ENCODE results near the gene FSTL4. TPM values are rescaled to one million over a fixed set of nuclear protein-coding genes. Genes with fewer than 3 reads are reported as not detected.

Gene FSTL4
- total and polyA plus RNA-seq, 2 experiments from 2014 or later: 1.4 to 2.8 TPM

DNA sequence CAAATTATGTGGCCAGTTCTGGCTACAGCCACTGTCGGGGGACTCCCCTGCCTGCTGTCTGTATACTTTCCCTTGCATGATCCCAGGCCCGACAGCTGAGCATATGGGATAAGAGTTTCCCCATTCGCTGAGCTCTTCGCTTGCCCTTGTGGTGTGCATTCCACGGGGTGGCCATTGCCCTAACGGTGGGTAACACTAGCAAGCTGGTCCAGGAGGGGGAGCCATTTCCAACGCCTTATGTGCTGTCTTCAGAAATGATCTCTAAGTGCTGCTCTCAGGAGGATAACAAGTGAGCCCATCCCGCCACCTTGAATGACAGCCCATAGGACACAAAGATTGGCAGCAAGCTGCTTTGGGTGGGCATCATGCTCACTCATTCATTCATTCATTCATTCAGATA is 190.9 kb downstream of the FSTL4 start:
- no peak overlapping the region for H2AFZ ChIP-seq
- peak; percentile 92 for DNase-seq (ENCODE audit: low spot score)
- Mint-ChIP-seq H3K9me3 (no peaks in the 10 kb centered on the region; the same call in 2 of the 3 replicates), H3K36me3 (ENCODE audit: low read depth) (no peaks in the 10 kb centered on the region), H3K4me3 (no peak overlapping the region), H3K4me1 (peaks cover 28% of the 10 kb centered on the region), H3K27ac (no peak overlapping the region), H3K27me3 (ENCODE audit: insufficient read depth, low read depth, poor library complexity) (peaks cover 18% of the 10 kb centered on the region)
- no peak overlapping the region for H3K4me3 ChIP-seq
- H3F3A ChIP-seq (replicated peaks; ENCODE audit: low read depth): no peaks in the 10 kb centered on the region
- H4K20me1 ChIP-seq (replicated peaks; ENCODE audit: insufficient read depth): no peaks in the 10 kb centered on the region
- H3K4me2 ChIP-seq: no peak overlapping the region
- peak; percentile 79 for ATAC-seq
- TF ChIP-seq, protein P1, sequence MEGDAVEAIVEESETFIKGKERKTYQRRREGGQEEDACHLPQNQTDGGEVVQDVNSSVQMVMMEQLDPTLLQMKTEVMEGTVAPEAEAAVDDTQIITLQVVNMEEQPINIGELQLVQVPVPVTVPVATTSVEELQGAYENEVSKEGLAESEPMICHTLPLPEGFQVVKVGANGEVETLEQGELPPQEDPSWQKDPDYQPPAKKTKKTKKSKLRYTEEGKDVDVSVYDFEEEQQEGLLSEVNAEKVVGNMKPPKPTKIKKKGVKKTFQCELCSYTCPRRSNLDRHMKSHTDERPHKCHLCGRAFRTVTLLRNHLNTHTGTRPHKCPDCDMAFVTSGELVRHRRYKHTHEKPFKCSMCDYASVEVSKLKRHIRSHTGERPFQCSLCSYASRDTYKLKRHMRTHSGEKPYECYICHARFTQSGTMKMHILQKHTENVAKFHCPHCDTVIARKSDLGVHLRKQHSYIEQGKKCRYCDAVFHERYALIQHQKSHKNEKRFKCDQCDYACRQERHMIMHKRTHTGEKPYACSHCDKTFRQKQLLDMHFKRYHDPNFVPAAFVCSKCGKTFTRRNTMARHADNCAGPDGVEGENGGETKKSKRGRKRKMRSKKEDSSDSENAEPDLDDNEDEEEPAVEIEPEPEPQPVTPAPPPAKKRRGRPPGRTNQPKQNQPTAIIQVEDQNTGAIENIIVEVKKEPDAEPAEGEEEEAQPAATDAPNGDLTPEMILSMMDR (conservative IDR thresholded peaks at IDR 0.05; ENCODE audit: low read depth in 2 of 2): peak; percentile 83 to 92
- no peak for TF ChIP-seq CREB1 (CRISPR knock-in tag; IDR thresholded peaks at IDR 0.05; ENCODE audit: low read depth)
- H3K79me2 ChIP-seq (replicated peaks; ENCODE audit: insufficient read depth): no peaks in the 10 kb centered on the region
- H3K36me3 ChIP-seq (ENCODE audit: insufficient read depth): no peaks in the 10 kb centered on the region
- peaks cover 13% of the 10 kb centered on the region for H3K27me3 ChIP-seq (ENCODE audit: insufficient read depth)
- 0 out of 2 replicates have a peak, but pooled peaks cover 4% of the 10 kb centered on the region for H3K9me2 ChIP-seq (ENCODE audit: insufficient read depth)
- no peak overlapping the region for H3K27ac ChIP-seq (ENCODE audit: low read depth)
- peaks cover 12% of the 10 kb centered on the region for H3K4me1 ChIP-seq (ENCODE audit: insufficient read depth)

GRCh38 chr5:133420440-133421301 is 191.7 kb downstream of the FSTL4 start:
- no peaks in the 10 kb centered on the region; the same call in 2 of the 3 replicates for H3K9me3 Mint-ChIP-seq
- TF ChIP-seq ZNF331 (CRISPR knock-in tag; IDR thresholded peaks at IDR 0.05; ENCODE audit: low read depth) (no peak), EZH2 (IDR thresholded peaks at IDR 0.05; ENCODE audit: low read depth, unreplicated experiment) (no peak), STAT1 (IDR thresholded peaks at IDR 0.05; ENCODE audit: unreplicated experiment) (no peak), EZH2phosphoT487 (IDR thresholded peaks at IDR 0.05; ENCODE audit: unreplicated experiment) (no peak), JUNB (IDR thresholded peaks at IDR 0.05; ENCODE audit: unreplicated experiment) (no peak), ZNF462 (CRISPR knock-in tag; IDR thresholded peaks at IDR 0.05) (no peak)
- TF ChIP-seq, protein P1 (conservative IDR thresholded peaks at IDR 0.05; ENCODE audit: low read depth in 2 of 2): no peak

More at GRCh38 chr5:133420440-133421301, 191.7 kb downstream of the FSTL4 start:
- no peak overlapping the region for H3K27ac Mint-ChIP-seq
- Histone ChIP-seq H3K36me3 (ENCODE audit: insufficient read depth) (no peaks in the 10 kb centered on the region), H3K79me2 (replicated peaks; ENCODE audit: insufficient read depth) (no peaks in the 10 kb centered on the region), H3K4me2 (no peak overlapping the region), H3K27ac (ENCODE audit: low read depth) (no peak overlapping the region), H3K27me3 (ENCODE audit: insufficient read depth) (peaks cover 13% of the 10 kb centered on the region), H4K20me1 (replicated peaks; ENCODE audit: insufficient read depth) (no peaks in the 10 kb centered on the region), H3K9me2 (ENCODE audit: insufficient read depth) (0 out of 2 replicates have a peak, but pooled peaks cover under 1% of the 10 kb centered on the region), H3F3A (replicated peaks; ENCODE audit: low read depth) (no peaks in the 10 kb centered on the region), H2AFZ (no peak overlapping the region), H3K4me1 (ENCODE audit: insufficient read depth) (peaks cover 12% of the 10 kb centered on the region), H3K4me3 (no peak overlapping the region)
- peaks cover 21% of the 10 kb centered on the region for H3K4me1 Mint-ChIP-seq
- peaks cover 17% of the 10 kb centered on the region for H3K27me3 Mint-ChIP-seq (ENCODE audit: insufficient read depth, low read depth, poor library complexity)
- ATAC-seq (no peak), DNase-seq (ENCODE audit: low spot score) (no peak)
- H3K36me3 Mint-ChIP-seq (ENCODE audit: low read depth): no peaks in the 10 kb centered on the region
- no peak overlapping the region for H3K4me3 Mint-ChIP-seq
